ENCODE results near the gene ORAI2.
"Not testable (repeated sequence)": the region's sequence is repeated elsewhere in the genome, so short reads cannot be mapped to it uniquely, and the experiment has no call there.

Gene ORAI2

DNA sequence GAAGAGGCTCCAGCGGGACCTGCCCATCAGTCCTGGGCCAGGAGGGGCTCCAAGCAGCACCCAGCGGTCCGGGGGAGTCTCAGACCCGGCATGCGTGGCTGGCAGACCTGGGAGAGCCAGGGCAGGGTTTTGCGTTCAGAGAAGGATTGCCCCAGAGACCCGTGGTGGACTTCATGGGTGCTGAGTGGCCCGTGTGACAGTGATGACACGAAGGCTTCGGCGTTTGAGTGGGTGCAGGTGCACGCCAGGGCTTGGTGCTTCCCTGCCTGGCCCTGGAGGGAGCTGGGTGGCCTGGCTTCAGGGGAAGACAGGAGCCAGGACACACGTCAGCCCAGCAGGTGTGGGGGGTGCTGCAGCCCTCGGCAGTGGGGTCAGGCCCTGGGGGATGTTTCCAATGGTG, 13.9 kb downstream of the ORAI2 start:
- no peak for DNase-seq (ENCODE audit: low spot score)

DNA sequence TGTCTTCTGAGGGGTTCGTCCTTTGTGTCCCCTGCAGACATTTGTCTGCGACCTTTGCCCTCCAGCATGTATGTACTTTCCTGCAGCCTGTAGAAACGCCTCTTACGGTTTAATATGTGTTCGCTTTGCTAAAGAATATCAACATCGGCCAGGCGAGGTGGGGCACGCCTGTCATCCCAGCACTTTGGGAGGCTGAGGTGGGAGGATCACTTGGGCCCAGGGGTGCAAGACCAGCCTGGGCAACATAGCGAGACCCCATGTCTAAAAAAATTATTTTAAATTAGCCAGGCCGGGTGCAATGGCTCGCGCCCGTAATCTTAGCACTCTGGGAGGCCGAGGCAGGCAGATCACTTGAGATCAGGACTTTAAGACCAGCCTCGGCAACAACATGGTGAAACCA, 15.8 kb downstream of the ORAI2 start:
- DNase-seq (ENCODE audit: low spot score): no peak

DNA sequence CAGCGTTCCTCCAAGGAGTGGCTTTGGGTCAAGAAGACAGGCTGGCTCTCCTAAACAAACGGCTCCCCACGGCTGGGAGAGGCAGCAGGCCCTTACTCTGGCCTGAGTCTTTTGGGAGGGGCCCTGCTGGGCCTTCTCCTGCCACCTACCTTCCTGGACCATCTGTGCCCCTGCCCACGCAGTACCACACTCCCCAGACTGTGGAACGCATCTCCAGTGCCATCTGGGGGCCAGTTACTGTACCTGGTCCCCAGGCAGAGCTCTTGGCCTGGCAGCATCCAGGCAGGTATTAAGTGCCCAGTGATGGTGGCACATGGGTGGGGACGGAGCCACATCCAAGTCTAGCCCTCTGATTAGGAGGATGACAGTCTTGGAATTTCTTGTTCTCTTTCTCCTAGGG, 16.9 kb downstream of the ORAI2 start:
- DNase-seq (ENCODE audit: low spot score): no peak

DNA sequence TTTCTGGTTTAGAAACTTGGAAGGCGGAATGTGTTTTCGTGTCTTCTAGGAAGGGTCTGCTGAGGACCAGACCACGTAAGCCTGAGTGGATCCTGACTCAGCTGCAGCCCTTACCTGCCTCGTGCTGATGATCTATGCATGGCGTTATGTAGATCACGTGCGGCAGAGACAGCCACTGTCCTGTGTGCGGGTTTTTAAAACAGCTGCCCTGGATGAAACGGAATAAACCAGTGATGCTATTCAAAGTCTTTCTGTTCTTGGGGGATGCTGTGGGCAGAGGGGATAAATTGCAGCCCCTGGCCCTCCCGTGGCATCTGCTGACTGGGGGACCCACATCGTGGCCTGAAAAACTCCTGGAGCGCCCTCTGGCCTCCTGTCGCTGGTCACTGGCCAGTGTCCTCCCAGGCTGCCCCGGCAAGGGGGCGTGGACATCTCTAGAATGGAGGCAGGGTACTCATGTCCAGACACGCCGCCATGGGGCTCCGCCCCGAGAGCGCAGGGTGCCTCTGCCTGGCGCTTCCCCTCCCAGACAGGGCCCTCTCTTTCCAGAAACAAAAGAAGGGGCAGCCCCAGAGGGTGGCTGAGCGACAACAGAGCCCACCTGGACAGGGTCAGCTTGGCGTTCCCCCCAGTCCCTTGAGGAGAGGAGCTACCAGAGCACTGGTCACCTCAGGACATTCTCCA, 18.1 kb downstream of the ORAI2 start:
- DNase-seq (ENCODE audit: low spot score): no peak

DNA sequence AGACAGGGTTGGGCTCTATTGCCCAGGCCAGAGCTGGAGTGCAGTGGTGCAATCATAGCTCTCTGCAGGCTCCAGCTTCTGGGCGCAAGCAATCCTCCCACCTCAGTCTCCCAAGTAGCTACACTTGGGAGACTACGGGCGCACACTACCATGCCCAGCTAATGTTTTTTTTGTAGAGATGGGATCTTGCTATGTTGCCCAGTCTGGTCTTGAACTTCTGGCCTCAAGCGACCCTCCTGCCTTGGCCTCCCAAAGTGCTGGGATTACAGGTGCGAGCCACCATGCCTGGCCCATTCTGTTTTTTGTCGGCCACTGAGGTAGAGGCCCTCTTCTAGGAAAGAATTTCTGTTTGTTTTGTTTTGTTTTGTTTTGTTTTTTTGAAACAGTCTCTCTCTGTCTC, 19.1 kb downstream of the ORAI2 start:
- DNase-seq (ENCODE audit: low spot score): no peak

DNA sequence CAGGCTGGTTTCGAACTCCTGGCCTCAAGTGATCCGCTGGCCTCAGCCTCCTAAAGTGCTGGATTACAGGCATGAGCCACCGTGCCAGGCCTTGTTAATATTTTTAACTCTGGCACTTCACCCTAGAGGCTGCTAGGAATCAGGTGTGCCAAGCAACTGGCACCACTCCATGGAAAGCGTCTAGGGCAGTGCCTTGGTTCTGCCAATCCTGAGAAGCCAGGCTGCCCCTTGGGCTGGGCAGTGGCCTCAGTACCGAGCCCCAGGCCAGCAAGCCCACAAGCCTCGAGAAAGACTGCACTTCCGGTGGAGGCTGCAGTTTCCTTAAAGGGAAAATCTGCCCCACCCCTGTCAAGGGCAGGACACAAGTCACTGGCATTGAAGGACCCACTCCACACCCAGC, 19.9 kb downstream of the ORAI2 start:
- DNase-seq (ENCODE audit: low spot score): no peak

DNA sequence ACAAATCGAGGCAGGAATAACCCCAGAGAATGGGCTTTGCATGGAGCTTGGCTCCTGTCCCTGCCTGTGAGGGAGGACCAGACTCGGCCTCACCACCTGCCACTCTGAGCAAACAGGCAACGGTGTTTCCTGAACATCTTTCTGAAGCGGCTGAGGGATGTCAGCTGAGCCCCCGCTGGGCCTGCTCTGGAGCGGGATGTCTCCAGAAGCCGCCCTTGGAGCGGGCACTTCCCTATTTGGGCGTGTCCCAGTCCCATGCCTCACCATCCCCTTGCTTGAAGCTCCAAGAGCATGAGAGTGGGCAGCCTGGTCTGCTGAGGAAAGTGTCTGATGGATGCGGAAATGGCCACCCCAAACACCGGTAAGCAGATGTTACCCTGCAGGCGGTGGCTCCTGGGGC, 21.1 kb downstream of the ORAI2 start:
- DNase-seq (ENCODE audit: low spot score): no peak

DNA sequence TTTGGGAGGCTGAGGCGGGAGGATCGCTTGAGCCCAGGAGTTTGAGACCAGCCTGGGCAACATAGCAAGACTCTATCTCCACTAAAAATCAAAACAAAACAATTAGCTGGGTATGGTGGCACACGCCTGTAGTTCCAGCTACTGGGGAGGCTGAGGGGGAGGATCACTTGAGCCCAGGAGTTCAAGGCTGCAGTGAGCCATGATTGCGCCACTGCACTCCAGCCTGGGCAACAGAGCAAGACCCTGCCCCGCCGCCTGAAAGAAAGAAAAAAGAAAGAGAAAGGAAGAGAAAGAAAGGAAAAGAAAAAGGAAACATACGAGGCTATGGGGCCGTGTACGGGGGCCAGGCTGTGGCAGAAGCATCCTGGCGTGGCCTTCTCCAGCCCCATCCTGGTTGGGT, 21.6 kb downstream of the ORAI2 start:
- not testable (repeated sequence) for DNase-seq (ENCODE audit: low spot score)

DNA sequence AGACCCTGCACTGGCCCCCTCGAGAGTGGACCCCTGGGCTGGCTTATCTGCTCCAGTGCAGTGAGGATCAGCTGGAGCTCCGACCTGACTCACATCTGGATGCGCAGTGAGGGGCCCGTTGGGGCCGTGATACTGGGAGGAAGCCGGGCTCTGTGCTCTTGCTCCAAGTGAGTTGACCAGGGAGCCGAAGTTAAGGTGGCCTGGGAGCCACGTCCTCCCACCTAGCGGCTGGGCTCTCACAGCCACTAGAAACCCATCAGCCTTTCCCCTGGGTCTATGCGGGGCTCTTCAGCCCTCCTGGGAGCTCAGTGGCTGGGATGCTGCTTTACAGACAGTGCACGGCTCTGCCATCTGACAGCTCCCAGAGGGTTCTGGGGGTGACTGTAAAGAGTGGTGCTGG, 22.2 kb downstream of the ORAI2 start:
- no peak for DNase-seq (ENCODE audit: low spot score)

DNA sequence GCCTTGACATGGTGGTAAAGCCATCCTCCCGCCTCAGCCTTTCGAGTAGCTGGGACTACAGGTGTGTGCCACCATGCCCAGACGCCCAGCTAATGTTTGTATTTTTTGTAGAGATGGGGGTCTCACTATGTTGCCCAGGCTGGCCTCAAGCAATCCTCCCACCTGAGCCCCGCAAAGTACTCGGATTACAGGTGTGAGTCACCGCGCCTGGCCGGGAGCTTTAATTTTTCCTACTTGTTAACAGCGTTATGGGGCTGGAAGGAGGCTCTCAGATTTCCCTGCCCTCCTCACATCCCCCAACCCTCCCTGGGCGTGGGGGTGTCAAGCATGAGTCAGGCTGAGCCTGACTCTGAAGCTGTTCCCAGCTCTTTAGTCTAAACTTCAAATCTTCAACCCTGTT, 23.0 kb downstream of the ORAI2 start:
- no peak for DNase-seq (ENCODE audit: low spot score)

DNA sequence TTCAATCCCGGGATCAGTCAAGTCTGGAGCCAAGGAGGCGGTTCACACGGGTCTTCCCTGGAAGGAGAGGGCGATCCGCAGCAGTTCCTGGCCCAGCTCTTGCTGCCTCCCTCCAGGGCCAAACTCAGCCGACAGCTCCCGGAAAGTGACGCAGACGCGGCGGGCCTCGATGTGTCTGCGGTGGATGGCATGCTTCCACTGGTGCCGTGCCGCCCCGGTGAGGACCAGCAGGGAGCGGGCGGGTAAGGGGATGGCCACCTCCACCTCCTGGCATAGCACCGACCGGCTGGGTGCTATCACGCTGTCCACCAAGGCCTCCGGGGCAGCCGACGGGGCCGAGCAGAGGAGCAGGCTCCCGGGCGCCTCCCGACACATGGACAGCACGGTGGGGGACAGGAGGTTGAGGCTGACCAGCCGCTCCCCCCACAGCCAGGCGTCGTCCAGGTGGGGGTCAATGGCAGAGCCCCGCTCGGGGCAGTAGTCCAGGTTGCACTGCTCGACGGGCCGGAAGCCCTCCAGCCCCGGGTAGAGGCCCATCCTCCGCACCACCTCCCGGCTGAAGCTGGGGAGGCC, 24.1 kb downstream of the ORAI2 start:
- no peak for DNase-seq (ENCODE audit: low spot score)

DNA sequence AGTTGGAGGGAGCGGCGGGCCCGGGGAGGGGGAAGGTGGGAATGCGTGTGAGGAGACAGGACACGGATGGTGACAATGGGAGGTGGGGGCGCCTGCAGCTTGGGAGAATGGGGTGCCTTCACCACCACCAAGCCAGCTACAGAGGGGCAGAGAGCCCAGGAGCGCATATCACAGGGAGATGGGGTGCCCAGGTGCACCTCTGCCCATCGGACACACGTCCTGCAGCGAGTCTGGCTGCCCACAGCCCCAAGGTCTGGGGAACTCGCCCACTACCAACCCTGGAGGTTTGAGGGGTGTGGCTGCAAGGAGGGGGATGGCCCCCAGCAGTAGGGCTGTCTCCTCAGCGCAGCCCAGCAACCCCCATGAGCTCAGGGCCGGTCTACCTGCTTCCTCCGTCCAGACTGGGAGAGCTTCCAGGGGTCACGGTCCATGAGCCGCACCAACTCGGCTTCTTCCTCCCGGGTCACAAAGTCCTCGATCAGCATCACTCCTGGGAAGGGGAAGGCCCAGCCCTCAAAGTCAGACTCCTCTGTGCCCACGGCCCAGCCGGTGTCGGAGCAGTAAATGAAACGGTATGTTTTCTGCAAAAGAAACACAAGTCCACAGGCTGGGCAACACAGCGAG, 26.0 kb downstream of the ORAI2 start:
- no peak for DNase-seq (ENCODE audit: low spot score)

DNA sequence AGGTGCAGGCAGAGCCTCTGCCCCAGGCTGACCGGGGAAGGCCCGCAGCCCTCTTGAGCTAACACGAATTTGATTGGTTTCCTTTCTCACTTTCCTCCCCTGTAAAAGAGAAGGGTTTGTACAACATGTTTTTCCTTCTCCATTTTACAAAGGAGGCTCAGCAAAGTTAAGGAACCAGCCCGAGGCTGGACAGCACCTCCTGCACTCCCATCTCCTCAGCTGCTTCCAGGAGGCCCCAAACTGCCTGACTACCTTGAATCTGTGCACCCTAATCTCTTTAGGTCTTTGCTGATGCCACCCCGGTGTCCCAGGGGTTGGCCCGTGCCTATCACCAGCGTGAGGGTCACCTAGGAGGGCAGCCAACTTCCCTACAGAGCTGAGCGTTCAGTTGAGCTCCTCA, 27.1 kb downstream of the ORAI2 start:
- DNase-seq (ENCODE audit: low spot score): no peak

DNA sequence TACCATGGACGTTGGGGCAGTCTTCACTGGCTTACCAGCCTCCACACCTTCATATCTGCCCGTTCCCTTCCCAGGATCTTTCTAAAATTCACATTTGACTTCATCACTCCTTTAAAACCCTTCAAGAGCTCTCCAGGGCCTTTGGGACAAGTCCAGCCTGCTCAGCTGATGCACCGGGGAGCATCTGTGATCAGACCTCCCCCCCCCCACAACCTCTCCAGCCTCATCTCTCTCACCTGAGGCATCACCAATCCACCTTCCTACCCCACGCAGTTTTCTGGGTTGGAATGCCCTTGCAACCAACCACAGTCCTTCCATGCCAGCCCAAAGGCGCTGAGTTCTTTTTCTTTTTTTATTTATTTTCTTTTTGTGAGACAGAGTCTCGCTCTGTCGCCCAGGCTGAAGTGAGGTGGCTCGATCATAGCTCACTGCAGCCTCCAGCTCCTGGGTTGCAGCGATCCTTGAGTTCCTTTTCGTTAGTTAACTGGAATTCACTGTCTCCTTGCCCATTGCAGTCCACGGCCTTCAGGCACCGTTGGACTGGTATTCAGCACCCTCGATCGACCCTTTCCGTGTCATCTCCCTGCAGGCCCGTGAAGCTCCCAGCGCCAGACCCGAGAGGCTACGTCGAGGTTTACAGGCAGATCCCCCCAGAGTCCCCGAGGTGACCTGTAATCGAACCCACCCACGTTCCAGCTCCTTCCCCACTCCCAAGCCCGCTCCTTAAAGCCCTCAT, 30.6 kb downstream of the ORAI2 start:
- DNase-seq (ENCODE audit: low spot score): no peak

DNA sequence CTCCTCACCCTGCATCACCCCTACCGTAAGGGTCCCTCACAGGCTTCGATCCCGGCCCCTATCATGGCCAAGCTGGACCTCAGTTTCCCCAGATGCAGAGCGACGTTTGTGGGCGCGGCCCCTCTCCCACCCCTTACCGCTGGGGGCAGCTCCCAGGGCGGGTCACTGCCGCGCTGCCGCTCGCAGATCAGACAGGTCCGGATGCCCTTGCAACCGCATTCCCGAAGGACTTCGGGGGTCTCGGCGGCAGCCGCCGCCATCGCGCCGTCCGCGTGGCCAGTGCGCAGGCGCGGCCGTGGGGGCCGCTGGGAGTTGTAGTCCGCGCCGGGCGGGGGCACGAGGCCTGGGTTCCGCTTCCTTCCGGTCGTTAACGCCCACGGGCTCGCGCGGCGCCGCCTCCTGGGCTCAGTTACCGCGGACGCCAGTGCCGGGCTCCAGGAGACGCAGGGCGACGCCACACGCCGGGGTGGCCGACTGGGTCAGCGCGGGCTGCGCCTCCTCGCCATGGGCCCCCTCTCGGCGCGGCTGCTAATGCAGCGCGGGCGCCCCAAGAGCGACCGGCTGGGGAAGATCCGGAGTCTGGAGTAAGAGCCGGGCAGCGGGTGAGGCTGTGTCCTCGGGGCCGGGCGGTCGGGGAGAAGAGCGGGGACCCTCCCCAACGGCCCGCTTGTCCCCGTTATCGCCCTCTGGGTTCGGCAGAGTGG, 31.4 kb downstream of the ORAI2 start, which contains the start of the genes ALKBH4 and LRWD1:
ALKBH4 (minus strand) TSS at position 287 of the 704 bp plus-strand sequence; CDS start at position 260, 27 bp downstream.
LRWD1 (plus strand) TSS at position 408 of the 704 bp plus-strand sequence; CDS start at position 505, 97 bp downstream.
- DNase-seq (ENCODE audit: low spot score): peak; percentile 100

DNA sequence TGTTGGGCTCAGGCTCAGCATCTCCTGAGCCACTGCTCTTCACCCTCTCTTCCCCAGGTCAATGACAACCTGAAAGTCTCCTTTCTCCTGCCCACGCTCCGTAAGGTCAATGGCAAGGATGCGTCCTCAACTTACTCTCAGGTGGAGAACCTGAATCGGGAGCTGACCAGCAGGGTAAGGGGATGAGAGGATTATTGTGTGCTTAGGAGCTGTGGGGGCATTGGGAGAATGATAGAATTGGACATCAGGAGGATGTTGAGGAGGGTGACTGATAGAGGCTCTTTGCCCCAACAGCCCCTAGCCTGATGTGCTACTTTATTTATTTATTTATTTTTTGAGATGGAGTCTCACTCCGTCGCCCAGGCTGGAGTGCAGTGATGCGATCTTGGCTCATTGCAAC, 32.7 kb downstream of the ORAI2 start:
- no peak for DNase-seq (ENCODE audit: low spot score)

DNA sequence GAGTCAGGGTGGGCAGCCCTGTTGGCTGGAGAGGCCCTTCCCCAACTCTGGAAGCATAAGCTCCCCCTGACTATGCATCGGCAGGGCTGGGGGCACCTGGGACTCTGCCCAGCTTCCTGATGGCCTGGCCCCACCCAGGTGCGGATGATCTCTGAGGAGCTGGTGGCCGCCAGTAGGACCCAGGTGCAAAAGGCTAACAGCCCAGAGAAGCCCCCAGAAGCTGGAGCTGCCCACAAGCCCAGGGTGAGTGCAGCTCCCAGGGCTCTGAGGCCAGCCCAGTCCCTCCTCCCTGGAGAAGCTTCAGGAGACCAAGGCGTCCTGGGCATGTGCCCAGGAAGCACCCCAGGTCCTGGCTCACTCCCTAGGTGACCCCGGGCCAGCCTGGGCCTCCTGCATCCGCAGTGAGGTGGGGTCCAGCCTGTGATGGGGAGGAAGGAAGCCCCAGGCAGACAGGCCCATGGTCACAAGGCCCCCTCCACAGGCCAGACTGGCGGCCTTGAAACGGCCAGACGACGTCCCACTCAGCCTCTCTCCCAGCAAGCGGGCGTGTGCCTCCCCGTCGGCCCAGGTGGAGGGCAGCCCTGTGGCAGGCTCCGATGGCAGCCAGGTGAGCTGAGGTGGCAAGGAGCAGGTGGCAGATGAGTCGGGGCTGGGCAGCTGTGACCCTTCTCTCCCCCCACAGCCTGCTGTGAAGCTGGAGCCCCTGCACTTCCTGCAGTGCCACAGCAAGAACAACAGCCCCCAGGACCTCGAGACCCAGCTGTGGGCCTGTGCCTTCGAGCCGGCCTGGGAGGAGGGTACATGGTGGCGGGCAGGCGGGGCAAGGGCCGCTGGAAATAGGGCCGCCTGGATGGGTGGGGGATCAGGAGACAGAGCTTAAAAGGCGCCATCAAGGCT, 34.5 kb downstream of the ORAI2 start:
- DNase-seq (ENCODE audit: low spot score): no peak

DNA sequence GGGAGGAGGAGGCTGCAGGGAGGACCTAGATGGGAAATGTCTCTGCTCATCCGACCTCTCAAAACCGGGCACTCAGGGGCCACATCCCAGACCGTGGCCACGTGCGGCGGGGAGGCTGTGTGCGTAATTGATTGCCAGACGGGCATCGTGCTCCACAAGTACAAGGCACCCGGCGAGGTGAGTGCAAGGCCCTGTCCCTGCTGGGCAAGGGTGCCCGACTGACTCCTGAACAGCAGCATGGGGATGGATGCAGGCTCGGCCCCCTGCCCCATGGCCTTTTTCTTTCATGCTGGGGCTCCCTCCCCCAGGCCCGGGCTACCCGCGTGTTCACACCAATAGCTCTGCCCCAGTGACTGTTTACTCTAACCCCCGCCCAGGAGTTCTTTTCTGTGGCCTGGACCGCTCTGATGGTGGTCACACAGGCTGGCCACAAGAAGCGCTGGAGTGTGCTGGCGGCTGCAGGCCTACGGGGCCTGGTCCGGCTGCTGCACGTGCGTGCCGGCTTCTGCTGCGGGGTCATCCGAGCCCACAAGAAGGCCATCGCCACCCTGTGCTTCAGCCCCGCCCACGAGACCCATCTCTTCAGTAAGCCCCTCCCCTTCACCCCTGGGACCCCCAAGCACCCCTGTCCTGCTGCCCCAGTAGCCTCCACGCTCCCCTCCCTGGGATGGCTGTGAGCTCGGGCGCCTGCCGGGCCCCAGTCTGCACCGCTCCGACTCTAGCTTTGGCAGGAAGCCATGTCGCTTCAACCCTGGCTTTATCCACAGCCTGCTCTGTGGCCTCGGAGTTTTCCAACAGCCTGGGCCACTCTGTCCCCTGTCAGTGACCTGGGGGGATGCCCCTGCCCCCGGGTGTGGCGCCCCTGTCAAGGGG, 35.3 kb downstream of the ORAI2 start:
- no peak for DNase-seq (ENCODE audit: low spot score)

DNA sequence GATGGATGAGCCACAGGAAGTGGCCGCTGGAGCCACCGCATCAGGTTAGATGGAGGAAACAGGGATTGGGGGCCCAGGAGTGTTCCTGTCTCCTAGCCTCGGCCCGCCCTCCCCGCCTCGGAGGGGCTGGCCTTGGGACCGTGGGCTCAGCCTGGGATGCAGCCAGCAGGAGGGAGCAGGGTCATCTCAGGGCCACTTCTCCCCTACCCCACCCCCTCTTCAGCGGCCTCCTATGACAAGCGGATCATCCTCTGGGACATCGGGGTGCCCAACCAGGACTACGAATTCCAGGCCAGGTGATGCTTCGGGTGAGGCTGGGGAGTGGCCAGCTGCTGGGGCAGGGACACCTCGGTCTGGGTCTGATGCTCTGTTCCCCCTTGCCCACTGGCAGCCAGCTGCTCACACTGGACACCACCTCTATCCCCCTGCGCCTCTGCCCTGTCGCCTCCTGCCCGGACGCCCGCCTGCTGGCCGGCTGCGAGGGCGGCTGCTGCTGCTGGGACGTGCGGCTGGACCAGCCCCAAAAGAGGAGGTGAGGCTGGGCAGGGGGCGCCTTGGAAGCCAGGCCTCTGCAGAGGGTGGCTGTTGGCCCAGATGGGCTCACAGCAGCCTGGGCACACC, 36.1 kb downstream of the ORAI2 start:
- DNase-seq (ENCODE audit: low spot score): no peak
